HCT116 (cell line): ENCODE results near the gene NPIPB2. TPM values are rescaled to one million over a fixed set of nuclear protein-coding genes. Genes with fewer than 3 reads are reported as not detected.

ENCODE experiments used
- ATAC-seq: fragments of 200-7000 bp; cut with Tn5 transposase; 2 replicates; pipeline ENCODE4 v1.9.1; 2020; ENCODE audit warnings: mild to moderate bottlenecking, moderate library complexity
- BruUV-seq: library from RNA; stranded (reverse); fragments of 400-500 nt; replicated peaks from 2 replicates; lab custom pipeline; 2021; lab: Mats Ljungman, UMichigan
- CTCF ChIA-PET: fragments of 300-600 bp; sonication (Branson Sonifier 250); formaldehyde crosslinking; loops from one replicate; lab custom pipeline; 2021; ENCODE audit warnings: antibody characterized with exemption; lab: Charles Lee
- POLR2A ChIA-PET: fragments of 300-600, 350-600 bp; sonication (Branson Sonifier 250); formaldehyde crosslinking; loops from one replicate; lab custom pipeline; 2021; ENCODE audit warnings: antibody characterized with exemption; lab: Charles Lee
- RAD21 ChIA-PET, 2 experiments: fragments of 300-600 bp; sonication (Branson Sonifier 250); formaldehyde crosslinking; loops; one replicate each; lab custom pipeline; 2023; ENCODE audit warnings: low total read pairs in 2 of 2; ENCODE audit not compliant: uncharacterized antibody in 2 of 2, unreplicated experiment in 2 of 2, low non-redundant PET in 1 of 2; lab: Charles Lee
- DNase-seq: peaks from one replicate; pipeline ENCODE4 v3.0.0-alpha.2; 2010; ENCODE audit warnings: low read depth, low spot score
- H2AFZ ChIP-seq: fragments of 200-600 bp; shearing (Covaris generic), sonication (generic); 2 replicates; pipeline ENCODE4 v1.6.1; 2017; ENCODE audit warnings: low read depth, mixed run types, mixed read lengths, antibody characterized with exemption, low read length; ENCODE audit not compliant: poor library complexity, severe bottlenecking
- H3K27ac ChIP-seq: 2 replicates; pipeline ENCODE4 v1.5.1; 2012; ENCODE audit warnings: low read depth, low read length
- H3K27me3 ChIP-seq: fragments of 200-600 bp; sonication (generic); 2 replicates; pipeline ENCODE4 v1.6.1; 2016; ENCODE audit warnings: mixed run types, low read length, mixed read lengths; ENCODE audit not compliant: insufficient read depth
- H3K36me3 ChIP-seq, 2 experiments: fragments of 200-500 bp in 1 of 2; fragments of 200-600 bp in 1 of 2; sonication (Bioruptor generic) in 1 of 2; sonication (generic) in 1 of 2; 2 replicates each; pipeline versions ENCODE4 v1.5.1 to v1.6.1; 2014 to 2016; ENCODE audit warnings: low read length in 2 of 2, inconsistent platforms in 1 of 2, mixed read lengths in 1 of 2, mixed run types in 1 of 2; ENCODE audit not compliant: insufficient read depth in 2 of 2, control insufficient read depth in 1 of 2
- H3K4me1 ChIP-seq, 2 experiments: fragments of 200-600 bp in 1 of 2; sonication (generic) in 1 of 2; 2 replicates each; pipeline versions ENCODE4 v1.5.1 to v1.6.1; 2012 to 2017; ENCODE audit warnings: low read length in 2 of 2, inconsistent platforms in 1 of 2, mild to moderate bottlenecking in 1 of 2, mixed read lengths in 1 of 2, mixed run types in 1 of 2, moderate library complexity in 1 of 2; ENCODE audit not compliant: insufficient read depth in 2 of 2, control insufficient read depth in 1 of 2
- H3K4me2 ChIP-seq: fragments of 200-600 bp; sonication (generic); 2 replicates; pipeline ENCODE4 v1.6.1; 2017; ENCODE audit warnings: mixed run types, low read length, mixed read lengths
- H3K4me3 ChIP-seq, 2 experiments: fragments of 200-600 bp in 1 of 2; sonication (generic) in 1 of 2; replicated peaks in 1 of 2; 2 replicates each; pipeline ENCODE4 v1.5.1; 2011 to 2016; ENCODE audit warnings: low read length in 2 of 2, control low read depth in 1 of 2, low read depth in 1 of 2, mild to moderate bottlenecking in 1 of 2, mixed read lengths in 1 of 2, mixed run types in 1 of 2
- H3K79me2 ChIP-seq: fragments of 200-600 bp; sonication (generic); 2 replicates; pipeline ENCODE4 v1.6.1; 2017; ENCODE audit warnings: mild to moderate bottlenecking, mixed run types, low read length, moderate library complexity, mixed read lengths; ENCODE audit not compliant: insufficient read depth
- H3K9ac ChIP-seq: fragments of 200-600 bp; sonication (generic); 2 replicates; pipeline ENCODE4 v1.6.1; 2016; ENCODE audit warnings: low read length, mixed read lengths
- H3K9me2 ChIP-seq: fragments of 200-600 bp; sonication (generic), shearing (Covaris generic); 2 replicates; pipeline ENCODE4 v1.6.1; 2017; ENCODE audit warnings: mixed run types, mild to moderate bottlenecking, moderate library complexity; ENCODE audit not compliant: insufficient read depth
- H3K9me3 ChIP-seq, 2 experiments: fragments of 200-500 bp in 1 of 2; fragments of 200-600 bp in 1 of 2; sonication (Bioruptor generic) in 1 of 2; sonication (generic) in 1 of 2; 2 replicates each; pipeline ENCODE4 v1.6.1; 2014 to 2017; ENCODE audit warnings: low read length in 2 of 2, mixed read lengths in 2 of 2, inconsistent platforms in 1 of 2, low read depth in 1 of 2, mild to moderate bottlenecking in 1 of 2, mixed run types in 1 of 2, moderate library complexity in 1 of 2; ENCODE audit not compliant: control insufficient read depth in 1 of 2, insufficient read depth in 1 of 2
- H4K20me1 ChIP-seq: fragments of 200-600 bp; sonication (generic), shearing (Covaris generic); 2 replicates; pipeline ENCODE4 v1.6.1; 2017; ENCODE audit warnings: mixed run types, mild to moderate bottlenecking, moderate library complexity; ENCODE audit not compliant: insufficient read depth
- CBX3 ChIP-seq: IDR thresholded peaks from 2 replicates; pipeline ENCODE4 v1.6.1; 2012; ENCODE audit warnings: low read depth
- CEBPB ChIP-seq: IDR thresholded peaks from 2 replicates; pipeline ENCODE4 v1.6.1; 2012; ENCODE audit warnings: low read depth
- EGR1 ChIP-seq: IDR thresholded peaks from 2 replicates; pipeline ENCODE4 v1.6.1; 2012; ENCODE audit warnings: low read depth
- ELF1 ChIP-seq: IDR thresholded peaks from 2 replicates; pipeline ENCODE4 v1.6.1; 2012; ENCODE audit warnings: low read depth, borderline replicate concordance
- EZH2 ChIP-seq: fragments of 200-600 bp; sonication (generic); IDR thresholded peaks from 2 replicates; pipeline ENCODE4 v1.6.1; 2017; ENCODE audit warnings: antibody characterized with exemption, mixed run types
- EZH2phosphoT487 ChIP-seq: fragments of 200-600 bp; IDR thresholded peaks from 2 replicates; pipeline ENCODE4 v1.6.1; 2018; ENCODE audit warnings: antibody characterized with exemption, borderline replicate concordance
- FOSL1 ChIP-seq: IDR thresholded peaks from 2 replicates; pipeline ENCODE4 v1.6.1; 2012; ENCODE audit warnings: low read depth
- JUND ChIP-seq: IDR thresholded peaks from 2 replicates; pipeline ENCODE4 v1.6.1; 2012
- POLR2A ChIP-seq: IDR thresholded peaks from 2 replicates; pipeline ENCODE4 v1.7.0; 2011; ENCODE audit warnings: borderline replicate concordance; ENCODE audit not compliant: insufficient read depth, insufficient read length; ENCODE audit errors: extremely low read depth
- POLR2AphosphoS5 ChIP-seq: IDR thresholded peaks from 2 replicates; pipeline ENCODE4 v1.6.1; 2011; ENCODE audit warnings: mild to moderate bottlenecking, low read depth, low read length, moderate library complexity
- RAD21 ChIP-seq: IDR thresholded peaks from 2 replicates; pipeline ENCODE4 v1.6.1; 2012; ENCODE audit warnings: low read depth, mild to moderate bottlenecking
- SIN3A ChIP-seq: IDR thresholded peaks from 2 replicates; pipeline ENCODE4 v1.6.1; 2012; ENCODE audit warnings: low read depth
- SP1 ChIP-seq: IDR thresholded peaks from 2 replicates; pipeline ENCODE4 v1.6.1; 2012; ENCODE audit warnings: low read depth
- SRF ChIP-seq: IDR thresholded peaks from 2 replicates; pipeline ENCODE4 v1.6.1; 2012; ENCODE audit warnings: low read depth
- TCF7L2 ChIP-seq: IDR thresholded peaks from 2 replicates; pipeline ENCODE4 v1.7.0; 2011; ENCODE audit warnings: borderline replicate concordance, inconsistent platforms; ENCODE audit not compliant: insufficient read depth, insufficient read length; ENCODE audit errors: extremely low read depth
- YY1 ChIP-seq: IDR thresholded peaks from 2 replicates; pipeline ENCODE4 v1.6.1; 2011; ENCODE audit warnings: low read length, low read depth, moderate library complexity, mild to moderate bottlenecking; ENCODE audit not compliant: insufficient replicate concordance; ENCODE audit errors: extremely low read depth
- ZNF274 ChIP-seq: fragments of 200-500 bp; sonication (Bioruptor generic); IDR thresholded peaks from 2 replicates; pipeline ENCODE4 v1.6.1; 2014; ENCODE audit warnings: mild to moderate bottlenecking, low read depth, low read length, inconsistent platforms
- intact Hi-C: fragments of 100-400 bp; cut with micrococcal nuclease; formaldehyde crosslinking; loops from 2 replicates; pipeline ENCODE4 v1.10.0; 2022
- total RNA-seq: library from RNA; stranded (reverse); gene quantifications from one replicate; pipeline ENCODE4 v1.2.1, GENCODE V29; 2021; ENCODE audit not compliant: unreplicated experiment
- TF ChIP-seq, protein P1 (sequence below): IDR thresholded peaks from 2 replicates; pipeline ENCODE4 v1.6.1; 2011; ENCODE audit warnings: mild to moderate bottlenecking, low read length, moderate library complexity; ENCODE audit not compliant: insufficient replicate concordance; ENCODE audit errors: extremely low read depth
- TF ChIP-seq, protein P2 (sequence below): IDR thresholded peaks from 2 replicates; pipeline ENCODE4 v1.6.1; 2012
- TF ChIP-seq, protein P3 (sequence below): IDR thresholded peaks from 2 replicates; pipeline ENCODE4 v1.6.1; 2012
- TF ChIP-seq, protein P4 (sequence below), 3 experiments: fragments of 200-600 bp in 1 of 3; sonication (generic) in 1 of 3; IDR thresholded peaks in 2 of 3; conservative IDR thresholded peaks in 1 of 3; 2 replicates each; pipeline ENCODE4 v1.5.1; 2012 to 2017; ENCODE audit warnings: low read depth in 2 of 3, low read length in 2 of 3, antibody characterized with exemption in 1 of 3, borderline replicate concordance in 1 of 3, control low read depth in 1 of 3, mild to moderate bottlenecking in 1 of 3, mixed read lengths in 1 of 3, mixed run types in 1 of 3, moderate library complexity in 1 of 3; ENCODE audit not compliant: insufficient read depth in 1 of 3

Gene NPIPB2
- total RNA-seq, 1 experiment from 2014 or later = 10.7 TPM

DNA sequence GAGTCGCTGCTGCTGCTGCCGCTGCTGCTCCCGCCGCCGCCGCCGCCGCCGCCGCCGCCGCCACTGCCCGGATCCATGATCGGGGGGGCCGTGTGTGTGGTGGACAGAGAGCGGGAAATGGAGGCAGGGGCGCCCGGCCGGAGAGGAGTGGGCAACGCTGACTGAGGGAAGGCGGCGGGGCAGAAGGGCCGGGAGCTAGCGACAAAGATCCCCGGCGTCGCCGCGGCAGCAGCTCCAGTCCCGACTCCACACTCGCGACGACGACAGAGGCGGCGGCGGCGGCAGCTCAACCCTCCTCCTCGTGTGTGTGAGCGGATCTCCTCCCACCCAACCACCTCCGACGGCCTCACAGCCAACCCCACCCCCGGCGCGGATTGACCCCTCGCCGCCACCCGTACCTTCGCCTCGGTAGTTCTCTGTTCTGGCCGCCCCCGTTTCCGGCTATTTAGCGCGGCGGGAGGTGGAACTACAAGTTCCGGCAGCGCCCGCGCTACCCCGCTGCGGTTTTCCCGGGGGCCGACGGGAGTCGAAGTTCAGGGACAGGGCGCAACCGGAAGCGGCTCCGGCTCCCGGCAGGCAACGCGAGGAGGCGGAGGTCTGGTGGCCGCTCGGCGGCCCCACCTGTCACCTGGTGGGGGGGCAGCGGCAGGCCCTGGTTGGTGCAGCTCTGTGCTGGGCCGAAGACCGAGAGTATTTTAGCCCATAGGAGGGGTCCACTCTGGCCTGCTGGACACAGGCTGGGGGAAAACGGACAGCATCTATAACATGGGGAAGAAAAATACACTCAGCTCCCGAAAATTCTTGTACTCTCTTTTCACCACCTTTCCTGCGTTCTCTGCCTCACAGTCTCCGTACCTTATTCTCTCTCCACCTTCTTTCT is 26.0 kb downstream of the NPIPB2 start, which contains the start of gene GSPT1:
TSS of gene GSPT1 (minus strand) at position 313 of the 880 bp plus-strand sequence. CDS start at position 77, 236 bp downstream.
- POLR2A ChIA-PET = interaction anchor here (1.4 kb wide), 1 partner anchor 9 kb away, joined by 3 read pairs; no protein-coding TSS in a partner anchor
- no TSS peak for BruUV-seq
- TF ChIP-seq, protein P1, sequence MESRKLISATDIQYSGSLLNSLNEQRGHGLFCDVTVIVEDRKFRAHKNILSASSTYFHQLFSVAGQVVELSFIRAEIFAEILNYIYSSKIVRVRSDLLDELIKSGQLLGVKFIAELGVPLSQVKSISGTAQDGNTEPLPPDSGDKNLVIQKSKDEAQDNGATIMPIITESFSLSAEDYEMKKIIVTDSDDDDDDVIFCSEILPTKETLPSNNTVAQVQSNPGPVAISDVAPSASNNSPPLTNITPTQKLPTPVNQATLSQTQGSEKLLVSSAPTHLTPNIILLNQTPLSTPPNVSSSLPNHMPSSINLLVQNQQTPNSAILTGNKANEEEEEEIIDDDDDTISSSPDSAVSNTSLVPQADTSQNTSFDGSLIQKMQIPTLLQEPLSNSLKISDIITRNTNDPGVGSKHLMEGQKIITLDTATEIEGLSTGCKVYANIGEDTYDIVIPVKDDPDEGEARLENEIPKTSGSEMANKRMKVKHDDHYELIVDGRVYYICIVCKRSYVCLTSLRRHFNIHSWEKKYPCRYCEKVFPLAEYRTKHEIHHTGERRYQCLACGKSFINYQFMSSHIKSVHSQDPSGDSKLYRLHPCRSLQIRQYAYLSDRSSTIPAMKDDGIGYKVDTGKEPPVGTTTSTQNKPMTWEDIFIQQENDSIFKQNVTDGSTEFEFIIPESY = peak; percentile 87
- TF ChIP-seq SP1 = peak; percentile 89
- TF ChIP-seq EGR1 = peak; percentile 93
- TF ChIP-seq ZNF274 = no peak
- TF ChIP-seq SIN3A = peak; percentile 93
- TF ChIP-seq JUND = no peak
- TF ChIP-seq SRF = no peak; the same call in 1 of the 2 replicates
- no peak for TF ChIP-seq CEBPB
- TF ChIP-seq POLR2AphosphoS5 = peak; percentile 93
- no peak for TF ChIP-seq RAD21
- peak; percentile 61 for TF ChIP-seq TCF7L2
- peak; percentile 94; the same call in 1 of the 2 replicates for TF ChIP-seq CBX3
- peak; percentile 70 for TF ChIP-seq YY1
- TF ChIP-seq, protein P2, sequence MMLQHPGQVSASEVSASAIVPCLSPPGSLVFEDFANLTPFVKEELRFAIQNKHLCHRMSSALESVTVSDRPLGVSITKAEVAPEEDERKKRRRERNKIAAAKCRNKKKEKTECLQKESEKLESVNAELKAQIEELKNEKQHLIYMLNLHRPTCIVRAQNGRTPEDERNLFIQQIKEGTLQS = no peak
- TF ChIP-seq FOSL1 = no peak
- TF ChIP-seq, protein P3, sequence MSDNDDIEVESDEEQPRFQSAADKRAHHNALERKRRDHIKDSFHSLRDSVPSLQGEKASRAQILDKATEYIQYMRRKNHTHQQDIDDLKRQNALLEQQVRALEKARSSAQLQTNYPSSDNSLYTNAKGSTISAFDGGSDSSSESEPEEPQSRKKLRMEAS = peak; percentile 94
- TF ChIP-seq, protein P4, sequence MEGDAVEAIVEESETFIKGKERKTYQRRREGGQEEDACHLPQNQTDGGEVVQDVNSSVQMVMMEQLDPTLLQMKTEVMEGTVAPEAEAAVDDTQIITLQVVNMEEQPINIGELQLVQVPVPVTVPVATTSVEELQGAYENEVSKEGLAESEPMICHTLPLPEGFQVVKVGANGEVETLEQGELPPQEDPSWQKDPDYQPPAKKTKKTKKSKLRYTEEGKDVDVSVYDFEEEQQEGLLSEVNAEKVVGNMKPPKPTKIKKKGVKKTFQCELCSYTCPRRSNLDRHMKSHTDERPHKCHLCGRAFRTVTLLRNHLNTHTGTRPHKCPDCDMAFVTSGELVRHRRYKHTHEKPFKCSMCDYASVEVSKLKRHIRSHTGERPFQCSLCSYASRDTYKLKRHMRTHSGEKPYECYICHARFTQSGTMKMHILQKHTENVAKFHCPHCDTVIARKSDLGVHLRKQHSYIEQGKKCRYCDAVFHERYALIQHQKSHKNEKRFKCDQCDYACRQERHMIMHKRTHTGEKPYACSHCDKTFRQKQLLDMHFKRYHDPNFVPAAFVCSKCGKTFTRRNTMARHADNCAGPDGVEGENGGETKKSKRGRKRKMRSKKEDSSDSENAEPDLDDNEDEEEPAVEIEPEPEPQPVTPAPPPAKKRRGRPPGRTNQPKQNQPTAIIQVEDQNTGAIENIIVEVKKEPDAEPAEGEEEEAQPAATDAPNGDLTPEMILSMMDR (IDR thresholded peaks at IDR 0.05 in 2 of 3, conservative IDR thresholded peaks at IDR 0.05 in 1 of 3; ENCODE audit: borderline replicate concordance in 1 of 3, insufficient read depth in 1 of 3, low read depth in 2 of 3, low read length in 2 of 3) = peak in 1 of 3 experiments; percentile 25; a peak in 2 of 6 replicates
- TF ChIP-seq EZH2 = no peak
- no peak for TF ChIP-seq EZH2phosphoT487
- peak; percentile 98 for TF ChIP-seq ELF1
- TF ChIP-seq POLR2A = peak; percentile 75

More for the DNA sequence above, 26.0 kb downstream of the NPIPB2 start, which contains the start of gene GSPT1:
- Histone ChIP-seq H3K9me2 (no peaks in the 10 kb centered on the region), H3K27ac (peak within 1 kb of the TSS; percentile 81), H3K9me3 (no peaks in the 10 kb centered on the region), H3K27me3 (no peaks in the 10 kb centered on the region), H3K36me3 (peaks cover 0 to 17% of the 10 kb centered on the region in 2 experiments; a peak in 2 of 4 replicates), H3K4me1 (peaks cover 17 to 27% of the 10 kb centered on the region in 2 experiments), H3K79me2 (peaks cover 48% of the 10 kb centered on the region), H3K9ac (peak within 1 kb of the TSS; percentile 82), H4K20me1 (peaks cover 17% of the 10 kb centered on the region; the same call in 1 of the 2 replicates), H2AFZ (peak within 1 kb of the TSS; percentile 10), H3K4me2 (peak within 1 kb of the TSS; percentile 81), H3K4me3 (peak within 1 kb of the TSS; percentile 64 to 92)
- RAD21 ChIA-PET = interaction anchor here in 1 of 2 experiments (0.6 kb wide), 1 partner anchor 509 kb away, joined by 3 read pairs; no protein-coding TSS in a partner anchor
- CTCF ChIA-PET = interaction anchor here (1.4 kb wide), 1 partner anchor 57 kb away, joined by 3 read pairs; no protein-coding TSS in a partner anchor
- intact Hi-C loops = loop anchor here (5.0 kb wide), 1 partner anchor 61 kb away; the partner anchor contains the start of gene SNX29
- DNase-seq = peak; percentile 97
- peak; percentile 92 for ATAC-seq
